K562 (cell line): ENCODE data around the gene CD226.

ENCODE experiments used
- ATF3 ChIP-seq, 2 experiments: fragments of 450-650 bp in 1 of 2; sonication (generic) in 1 of 2; formaldehyde crosslinking in 1 of 2; IDR thresholded peaks in 1 of 2; conservative IDR thresholded peaks in 1 of 2; 2 replicates each; pipeline versions ENCODE4 v1.6.1 to v1.8.1; 2016 to 2023; ENCODE audit warnings: mild to moderate bottlenecking in 2 of 2, moderate library complexity in 2 of 2, inconsistent platforms in 1 of 2, missing genetic modification reagents in 1 of 2
- CTCF ChIP-seq, 3 experiments: IDR thresholded peaks in 2 of 3; conservative IDR thresholded peaks in 1 of 3; 2 replicates each; pipeline ENCODE4 v1.5.1; 2011 to 2012; ENCODE audit warnings: low read length in 3 of 3, mild to moderate bottlenecking in 3 of 3, control low read depth in 2 of 3, improper control_type of control experiment in 1 of 3, inconsistent platforms in 1 of 3, low read depth in 1 of 3, mixed read lengths in 1 of 3, moderate library complexity in 1 of 3; ENCODE audit not compliant: insufficient read depth in 2 of 3
- MAX ChIP-seq: sonication (generic); formaldehyde crosslinking; IDR thresholded peaks from 2 replicates; pipeline ENCODE4 v1.9.0; 2022; ENCODE audit warnings: mild to moderate bottlenecking, missing genetic modification reagents
- MEF2A ChIP-seq: IDR thresholded peaks from 2 replicates; pipeline ENCODE4 v1.6.1; 2011; ENCODE audit warnings: low read depth, mild to moderate bottlenecking, low read length, moderate library complexity; ENCODE audit not compliant: control insufficient read depth
- NFRKB ChIP-seq: fragments of 450-650 bp; IDR thresholded peaks from 2 replicates; pipeline ENCODE4 v1.6.1; 2016; ENCODE audit warnings: low read depth
- SMARCB1 ChIP-seq: IDR thresholded peaks from 2 replicates; pipeline ENCODE4 v1.6.1; 2011; ENCODE audit warnings: improper control_type of control experiment, low read depth; ENCODE audit not compliant: insufficient read length
- YY1 ChIP-seq, 3 experiments: IDR thresholded peaks; 2 replicates each; pipeline ENCODE4 v1.6.1; 2011; ENCODE audit warnings: low read length in 2 of 3, mild to moderate bottlenecking in 2 of 3, moderate library complexity in 2 of 3, borderline replicate concordance in 1 of 3, control low read depth in 1 of 3, low read depth in 1 of 3; ENCODE audit not compliant: insufficient read depth in 3 of 3, insufficient replicate concordance in 2 of 3, control insufficient read depth in 1 of 3, insufficient read length in 1 of 3; ENCODE audit errors: extremely low read depth in 1 of 3

- no peak for TF ChIP-seq CTCF (IDR thresholded peaks at IDR 0.05 in 2 of 3, conservative IDR thresholded peaks at IDR 0.05 in 1 of 3; ENCODE audit: insufficient read depth in 2 of 3, low read depth in 1 of 3, low read length in 3 of 3)
- TF ChIP-seq ATF3 (IDR thresholded peaks at IDR 0.05) = no peak
- TF ChIP-seq ATF3 (CRISPR knock-in tag; conservative IDR thresholded peaks at IDR 0.05) = no peak
- no peak for TF ChIP-seq MEF2A
- no peak for TF ChIP-seq MAX
- no peak for TF ChIP-seq SMARCB1
- TF ChIP-seq YY1 (IDR thresholded peaks at IDR 0.05; ENCODE audit: borderline replicate concordance in 1 of 3, control insufficient read depth in 1 of 3, extremely low read depth in 1 of 3, insufficient read depth in 3 of 3, insufficient read length in 1 of 3, insufficient replicate concordance in 2 of 3, low read depth in 1 of 3, low read length in 2 of 3) = no peak
- TF ChIP-seq NFRKB = no peak
Observed at GRCh38 chr18:69814861-69815385, 132.8 kb downstream of the CD226 start.
